HG02852 (cell line): Measurements from ENCODE around the gene PRXL2B.

ENCODE experiments used
- ATAC-seq: cut with Tn5 transposase; IDR thresholded peaks from one replicate; pipeline ENCODE4 v1.9.1; 2021; ENCODE audit warnings: mild to moderate bottlenecking, moderate library complexity; ENCODE audit not compliant: unreplicated experiment

PRXL2B gene

DNA sequence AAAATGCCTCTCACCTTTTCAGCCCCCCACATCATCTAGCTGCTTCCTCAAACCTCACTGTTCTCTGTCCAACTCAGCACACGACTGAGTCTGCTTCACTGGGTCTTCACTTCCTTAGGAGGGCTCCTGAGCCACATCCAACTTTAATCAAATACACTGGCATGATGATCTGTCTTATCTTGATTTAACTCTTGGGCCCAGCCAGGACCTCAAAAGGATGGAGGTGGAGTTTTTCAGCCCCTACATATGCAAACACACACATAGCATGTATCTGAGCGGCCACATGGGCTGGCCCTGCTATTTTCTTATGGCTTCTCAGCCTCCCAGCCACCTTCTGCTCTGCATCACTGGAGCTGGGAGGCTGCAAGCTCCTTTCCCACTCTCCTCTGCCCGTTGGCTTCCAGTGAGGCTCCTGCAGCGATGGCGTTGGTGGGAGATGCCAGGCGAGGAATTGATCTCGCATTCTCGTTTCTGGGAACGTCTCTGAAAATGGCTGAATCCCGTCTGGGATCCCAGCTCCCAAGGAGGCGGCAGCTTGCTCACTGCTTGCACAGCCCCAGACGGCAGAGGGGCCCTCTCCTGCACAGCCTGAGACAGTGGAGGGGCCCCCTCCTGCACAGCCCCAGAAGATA lies 1.8 kb upstream of the PRXL2B start:
- ATAC-seq, result no peak

DNA sequence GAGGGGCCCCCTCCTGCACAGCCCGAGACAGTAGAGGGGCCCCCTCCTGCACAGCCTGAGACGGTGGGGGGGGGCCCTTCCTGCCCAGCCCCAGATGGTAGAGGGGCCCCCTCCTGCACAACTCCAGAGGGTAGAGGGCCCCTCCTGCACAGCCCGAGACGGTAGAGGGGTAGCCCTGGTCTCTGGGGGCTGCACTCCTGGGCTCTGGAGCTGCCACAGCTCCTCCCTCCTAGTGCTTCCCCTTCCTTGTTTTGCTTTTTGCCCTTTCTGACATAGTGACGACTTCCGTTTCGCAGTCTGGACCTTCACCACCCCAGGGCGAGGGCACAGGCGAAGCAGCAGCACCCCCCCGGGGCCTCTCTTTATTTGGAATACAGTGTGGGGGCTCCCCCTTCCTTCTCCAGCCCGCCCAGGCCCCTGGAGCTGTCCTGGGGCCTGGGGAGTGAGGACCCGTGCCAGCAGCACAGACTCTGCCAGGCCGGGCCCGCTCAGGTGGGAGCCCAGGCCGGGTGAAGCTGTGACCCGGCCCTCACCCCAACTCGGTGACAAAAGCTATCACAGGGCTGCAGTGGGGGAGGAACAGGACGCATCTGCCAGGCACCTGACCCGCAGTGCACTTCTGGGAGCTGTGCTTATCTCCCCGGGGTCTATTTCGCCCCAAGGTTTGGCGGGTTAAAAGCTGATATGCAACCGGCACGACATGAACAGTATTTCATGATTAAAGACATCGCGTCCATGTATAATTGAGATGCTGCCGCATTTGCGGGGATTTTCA lies 1.1 kb upstream of the PRXL2B start:
- ATAC-seq, result no peak

- ATAC-seq, result no peak
Measured at GRCh38 chr1:2587071-2587859, 688 bp downstream of the PRXL2B start.

DNA sequence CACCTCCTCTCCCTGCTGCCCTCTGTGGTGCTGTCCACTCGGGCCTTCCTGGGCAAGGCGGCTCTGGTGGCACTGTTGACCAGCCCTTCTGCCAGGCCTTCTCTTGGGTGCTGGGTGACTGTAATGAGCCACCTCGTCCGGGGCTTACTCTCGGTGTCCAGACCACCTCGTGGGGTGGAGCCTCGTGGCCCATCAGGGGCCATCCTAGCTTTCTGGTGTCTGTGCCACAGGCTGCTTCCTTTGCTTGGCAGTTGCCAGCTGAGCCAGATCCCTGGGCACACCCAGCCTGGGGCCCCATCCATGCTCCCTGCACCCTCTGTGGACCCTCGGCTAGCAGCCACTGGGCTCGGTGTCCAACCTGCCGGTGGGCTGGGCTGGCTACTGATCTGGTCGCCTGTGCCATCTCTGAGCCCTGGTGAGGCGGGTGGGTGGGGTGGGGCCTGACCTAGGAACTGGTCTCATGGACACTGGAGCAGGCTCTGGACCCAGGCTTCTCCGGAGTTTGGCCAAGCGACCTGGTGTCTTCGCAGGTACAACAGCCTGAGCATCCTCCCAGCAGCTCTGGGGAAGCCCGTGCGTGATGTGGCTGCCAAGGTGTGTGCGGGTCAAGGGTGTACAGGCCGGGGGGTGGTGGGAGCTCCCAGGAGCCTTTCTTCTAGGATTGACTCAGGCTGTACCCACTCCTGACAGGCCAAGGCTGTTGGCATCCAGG lies 1.4 kb downstream of the PRXL2B start:
- no peak for ATAC-seq

DNA sequence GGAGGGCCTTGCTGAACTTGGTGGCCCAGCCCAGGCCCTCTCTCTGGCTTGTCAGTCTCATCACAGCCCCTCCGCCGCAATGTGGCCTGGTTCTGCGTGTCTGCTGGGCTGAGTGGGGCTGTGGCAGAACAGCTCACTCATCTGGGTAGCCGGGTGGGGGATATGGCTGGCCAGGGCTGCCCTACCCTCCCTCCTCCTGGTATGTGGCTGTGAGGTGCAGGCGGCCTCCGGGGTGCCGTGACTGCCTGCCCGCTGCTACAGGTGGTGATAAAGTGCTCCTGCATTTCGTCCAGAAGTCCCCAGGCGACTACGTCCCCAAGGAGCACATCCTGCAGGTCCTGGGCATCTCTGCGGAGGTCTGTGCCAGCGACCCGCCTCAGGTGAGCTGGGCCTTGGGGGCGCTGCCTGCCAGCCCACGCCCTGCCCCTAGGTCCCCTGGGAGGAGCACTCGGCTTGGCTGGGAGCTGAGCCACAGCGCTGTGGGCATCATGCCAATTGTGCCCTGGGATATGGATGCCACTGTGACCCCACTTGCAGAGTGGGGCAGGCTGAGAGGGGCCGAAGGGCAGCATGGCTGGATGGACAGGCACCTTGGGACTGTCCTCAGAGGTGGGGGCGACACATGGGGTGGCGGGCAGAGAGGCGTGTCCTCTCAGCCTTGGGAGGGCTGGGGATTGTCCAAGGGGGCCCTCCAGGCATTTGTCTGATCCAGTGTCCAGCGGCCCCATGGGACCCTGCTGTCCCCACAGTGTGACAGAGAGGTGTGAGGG lies 2.3 kb downstream of the PRXL2B start:
- no peak for ATAC-seq

- ATAC-seq, result no peak
Measured at GRCh38 chr1:2589431-2590232, 3.1 kb downstream of the PRXL2B start.

- no peak for ATAC-seq
Measured at GRCh38 chr1:2590233-2591141, 3.9 kb downstream of the PRXL2B start.

DNA sequence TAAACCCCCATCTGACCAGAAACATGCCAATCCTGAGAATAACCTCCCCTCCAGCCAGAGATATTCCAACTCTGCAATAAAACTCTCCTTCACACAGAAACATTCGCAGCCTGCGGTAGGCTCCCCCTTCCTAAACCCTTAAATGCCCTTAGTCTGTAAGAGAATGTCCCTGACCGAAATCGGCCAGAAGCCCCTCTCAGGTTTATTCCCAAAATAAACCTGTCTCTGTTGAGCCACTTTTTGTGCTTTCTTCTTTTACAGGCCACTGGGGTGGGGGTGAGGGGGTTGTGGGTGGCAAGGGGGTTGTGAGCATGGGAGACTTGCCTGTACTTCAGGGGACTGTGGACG lies 4.6 kb downstream of the PRXL2B start:
- no peak for ATAC-seq

DNA sequence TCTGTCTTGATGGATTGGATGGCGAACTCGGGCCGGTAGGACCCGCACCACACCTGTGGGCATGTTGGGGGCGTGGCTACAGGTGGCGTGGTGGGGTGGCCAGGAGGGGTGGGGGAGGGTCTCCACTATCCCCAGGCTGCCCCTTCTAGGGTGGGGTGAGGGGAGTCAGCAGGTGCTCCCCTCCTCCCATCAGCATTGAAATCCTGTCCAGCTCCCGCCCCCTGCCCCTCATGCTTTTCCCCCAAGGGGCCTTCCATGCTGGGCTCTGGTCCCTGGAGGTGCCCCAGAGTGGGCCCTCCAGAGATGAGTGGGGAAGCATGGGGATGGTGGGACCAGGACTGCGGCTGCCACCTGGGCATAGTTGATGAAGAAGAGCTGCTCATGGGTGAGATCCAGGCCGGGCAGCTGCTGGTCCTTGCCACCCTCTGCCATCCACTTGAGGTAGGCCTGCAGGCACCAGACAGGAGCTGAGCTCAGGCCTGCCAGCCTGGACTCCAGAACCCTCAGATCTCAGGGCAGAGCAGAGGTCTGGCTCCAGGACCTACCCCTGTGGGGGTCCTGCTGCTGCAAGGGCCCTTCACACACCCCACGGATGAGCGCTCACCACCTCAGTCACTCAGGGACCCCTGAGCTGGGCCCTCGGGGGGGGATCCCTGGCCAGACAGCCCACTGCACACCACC lies 5.1 kb downstream of the PRXL2B start:
- ATAC-seq, result no peak

DNA sequence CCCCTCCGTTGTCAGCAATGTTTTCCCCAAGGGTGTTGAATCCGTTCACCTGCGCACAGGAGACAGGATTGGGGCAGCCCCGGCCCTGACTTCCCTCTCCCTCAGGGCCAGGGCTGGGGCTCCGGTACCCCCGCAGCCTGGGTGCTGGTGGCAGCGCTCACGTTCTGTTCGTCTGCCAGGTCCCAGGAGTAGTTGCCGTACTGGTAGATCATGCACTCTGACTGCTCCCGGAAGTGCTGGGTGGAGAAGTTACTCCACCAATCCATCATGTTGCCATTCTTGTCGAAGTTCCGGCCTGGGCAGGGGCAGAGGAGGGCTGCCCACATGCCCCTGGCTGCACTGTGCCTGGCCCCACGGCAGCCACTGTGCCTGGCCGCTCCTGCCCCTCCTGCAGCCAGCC lies 6.1 kb downstream of the PRXL2B start:
- no peak for ATAC-seq

- ATAC-seq, result no peak
Measured at GRCh38 chr1:2593251-2593878, 6.8 kb downstream of the PRXL2B start.

DNA sequence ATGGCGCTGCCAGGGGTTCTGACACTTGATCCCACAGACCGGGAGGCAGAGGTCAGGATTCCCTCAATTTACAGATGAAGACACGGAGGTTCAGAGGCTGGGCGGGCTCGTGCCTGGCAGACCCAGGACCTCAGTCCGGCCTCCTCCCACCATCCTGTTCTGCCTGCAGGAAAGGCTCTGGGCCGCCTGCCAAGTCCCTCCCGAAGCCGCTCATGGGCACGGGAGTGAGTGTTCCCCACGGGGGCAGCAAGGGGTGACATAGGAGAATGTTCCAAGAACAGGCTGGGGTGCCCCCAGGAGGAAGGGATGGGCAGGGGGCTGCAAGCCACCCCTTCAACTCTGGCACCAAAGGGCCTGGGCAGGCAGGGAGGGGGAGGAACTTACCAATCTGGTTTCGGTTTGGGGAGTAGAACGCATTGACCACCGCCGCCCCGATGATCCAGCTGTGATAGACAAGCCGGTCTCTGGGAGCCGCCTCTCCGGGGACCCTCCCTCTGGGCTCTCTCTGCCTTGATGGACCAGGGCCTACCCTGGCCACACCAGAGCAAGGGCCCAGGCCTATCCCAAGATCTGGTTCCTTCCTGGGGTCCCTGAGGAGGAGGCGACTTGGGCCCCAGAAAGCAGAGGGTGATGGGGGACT lies 7.5 kb downstream of the PRXL2B start:
- ATAC-seq, result no peak

- ATAC-seq, result no peak
Measured at GRCh38 chr1:2594641-2595131, 8.1 kb downstream of the PRXL2B start.

- no peak for ATAC-seq
Measured at GRCh38 chr1:2595261-2595811, 8.8 kb downstream of the PRXL2B start.

- no peak for ATAC-seq
Measured at GRCh38 chr1:2595812-2596529, 9.4 kb downstream of the PRXL2B start.
